HEK293 (cell line): Measurements from ENCODE around the gene DNAJC5.
A peak's percentile ranks its signal among the peaks of the same experiment; 100 is the strongest.

ENCODE experiments used
- CTCF ChIA-PET: fragments of 350-600 bp; formaldehyde crosslinking; extraction: SDS; loops from one replicate; lab custom pipeline; 2021; ENCODE audit warnings: antibody characterized with exemption; lab: Yijun Ruan, JAX
- POLR2A ChIA-PET: fragments of 300-600 bp; formaldehyde crosslinking; extraction: SDS; loops from one replicate; lab custom pipeline; 2020; ENCODE audit warnings: antibody characterized with exemption, inconsistent platforms; lab: Yijun Ruan, JAX
- H3K27ac ChIP-seq: fragments of 200-500 bp; sonication (Bioruptor generic); 2 replicates; pipeline ENCODE4 v1.5.1; 2014; ENCODE audit warnings: low read depth, low read length, control low read depth, inconsistent platforms; ENCODE audit errors: extremely low read depth
- H3K36me3 ChIP-seq, 2 experiments: fragments of 200-500 bp in 1 of 2; sonication (Bioruptor generic) in 1 of 2; 1 replicate in 1 of 2; 2 replicates in 1 of 2; pipeline ENCODE4 v1.5.1; 2014 to 2017; ENCODE audit warnings: inconsistent platforms in 2 of 2, low read length in 2 of 2; ENCODE audit not compliant: control insufficient read depth in 2 of 2, insufficient read depth in 1 of 2
- H3K4me1 ChIP-seq: fragments of 200-500 bp; sonication (Bioruptor generic); 2 replicates; pipeline ENCODE4 v1.5.1; 2014; ENCODE audit warnings: mild to moderate bottlenecking, low read length, inconsistent platforms; ENCODE audit not compliant: control insufficient read depth, insufficient read depth
- H3K4me3 ChIP-seq: 2 replicates; pipeline ENCODE4 v1.5.1; 2011; ENCODE audit warnings: low read depth, mild to moderate bottlenecking, control low read depth, low read length, moderate library complexity
- H3K9me3 ChIP-seq: fragments of 200-500 bp; sonication (Bioruptor generic); 2 replicates; pipeline ENCODE4 v1.5.1; 2014; ENCODE audit warnings: low read depth, low read length, inconsistent platforms; ENCODE audit not compliant: control insufficient read depth, insufficient read depth
- BCL11A ChIP-seq: fragments of 450-650 bp; formaldehyde crosslinking; IDR thresholded peaks from 2 replicates; pipeline ENCODE4 v1.5.1; 2016; ENCODE audit warnings: low read depth, missing biosample characterization, missing genetic modification characterization
- KLF1 ChIP-seq: fragments of 450-650 bp; formaldehyde crosslinking; IDR thresholded peaks from 2 replicates; pipeline ENCODE4 v1.5.1; 2016; ENCODE audit warnings: missing biosample characterization, missing genetic modification characterization
- MZF1 ChIP-seq: fragments of 450-650 bp; formaldehyde crosslinking; IDR thresholded peaks from 2 replicates; pipeline ENCODE4 v1.5.1; 2017; ENCODE audit warnings: missing biosample characterization, missing genetic modification characterization, borderline replicate concordance
- PRDM10 ChIP-seq: fragments of 450-650 bp; formaldehyde crosslinking; IDR thresholded peaks from 2 replicates; pipeline ENCODE4 v1.5.1; 2016; ENCODE audit warnings: missing biosample characterization, missing genetic modification characterization
- SCRT1 ChIP-seq: fragments of 450-650 bp; formaldehyde crosslinking; IDR thresholded peaks from 2 replicates; pipeline ENCODE4 v1.5.1; 2016; ENCODE audit warnings: missing biosample characterization, missing genetic modification characterization, borderline replicate concordance
- SP3 ChIP-seq: fragments of 450-650 bp; formaldehyde crosslinking; IDR thresholded peaks from 2 replicates; pipeline ENCODE4 v1.5.1; 2016; ENCODE audit warnings: missing biosample characterization, missing genetic modification characterization
- SP7 ChIP-seq: fragments of 450-650 bp; formaldehyde crosslinking; IDR thresholded peaks from 2 replicates; pipeline ENCODE4 v1.5.1; 2016; ENCODE audit warnings: missing biosample characterization, missing genetic modification characterization
- ZNF140 ChIP-seq: fragments of 450-650 bp; formaldehyde crosslinking; IDR thresholded peaks from 2 replicates; pipeline ENCODE4 v1.5.1; 2016; ENCODE audit warnings: missing biosample characterization, missing genetic modification characterization
- ZNF324 ChIP-seq: fragments of 450-650 bp; formaldehyde crosslinking; IDR thresholded peaks from 2 replicates; pipeline ENCODE4 v1.5.1; 2016; ENCODE audit warnings: missing biosample characterization, missing genetic modification characterization
- ZNF335 ChIP-seq: fragments of 450-650 bp; formaldehyde crosslinking; conservative IDR thresholded peaks from 2 replicates; pipeline ENCODE4 v1.5.1; 2016; ENCODE audit warnings: missing biosample characterization, missing genetic modification characterization
- ZNF366 ChIP-seq: fragments of 450-650 bp; formaldehyde crosslinking; conservative IDR thresholded peaks from 2 replicates; pipeline ENCODE4 v1.5.1; 2016; ENCODE audit warnings: missing biosample characterization, missing genetic modification characterization
- ZNF404 ChIP-seq: fragments of 450-650 bp; formaldehyde crosslinking; IDR thresholded peaks from 2 replicates; pipeline ENCODE4 v1.5.1; 2017; ENCODE audit warnings: missing biosample characterization, missing genetic modification characterization
- ZNF416 ChIP-seq: fragments of 450-650 bp; formaldehyde crosslinking; IDR thresholded peaks from 2 replicates; pipeline ENCODE4 v1.5.1; 2016; ENCODE audit warnings: missing biosample characterization, missing genetic modification characterization
- ZNF473 ChIP-seq: fragments of 450-650 bp; formaldehyde crosslinking; IDR thresholded peaks from 2 replicates; pipeline ENCODE4 v1.5.1; 2017; ENCODE audit warnings: missing biosample characterization, missing genetic modification characterization
- ZNF521 ChIP-seq: fragments of 450-650 bp; formaldehyde crosslinking; IDR thresholded peaks from 2 replicates; pipeline ENCODE4 v1.5.1; 2017; ENCODE audit warnings: missing biosample characterization, mild to moderate bottlenecking, missing genetic modification characterization
- ZNF600 ChIP-seq: fragments of 450-650 bp; formaldehyde crosslinking; IDR thresholded peaks from 2 replicates; pipeline ENCODE4 v1.5.1; 2016; ENCODE audit warnings: missing biosample characterization, missing genetic modification characterization
- ZNF639 ChIP-seq: fragments of 450-650 bp; formaldehyde crosslinking; IDR thresholded peaks from 2 replicates; pipeline ENCODE4 v1.5.1; 2016; ENCODE audit warnings: missing biosample characterization, missing genetic modification characterization
- ZNF654 ChIP-seq: fragments of 450-650 bp; formaldehyde crosslinking; IDR thresholded peaks from 2 replicates; pipeline ENCODE4 v1.5.1; 2016; ENCODE audit warnings: low read depth, missing biosample characterization, missing genetic modification characterization
- ZNF660 ChIP-seq: fragments of 450-650 bp; IDR thresholded peaks from 2 replicates; pipeline ENCODE4 v1.5.1; 2018; ENCODE audit warnings: missing biosample characterization, mild to moderate bottlenecking, missing genetic modification characterization
- ZNF692 ChIP-seq: fragments of 450-650 bp; formaldehyde crosslinking; IDR thresholded peaks from 2 replicates; pipeline ENCODE4 v1.5.1; 2016; ENCODE audit warnings: missing biosample characterization, missing genetic modification characterization
- ZNF704 ChIP-seq: fragments of 450-650 bp; formaldehyde crosslinking; IDR thresholded peaks from 2 replicates; pipeline ENCODE4 v1.5.1; 2016; ENCODE audit warnings: missing biosample characterization, missing genetic modification characterization
- ZNF707 ChIP-seq: fragments of 450-650 bp; formaldehyde crosslinking; IDR thresholded peaks from 2 replicates; pipeline ENCODE4 v1.5.1; 2016; ENCODE audit warnings: missing biosample characterization, missing genetic modification characterization
- ZSCAN4 ChIP-seq: fragments of 450-650 bp; formaldehyde crosslinking; IDR thresholded peaks from 2 replicates; pipeline ENCODE4 v1.5.1; 2017; ENCODE audit warnings: missing biosample characterization, missing genetic modification characterization
- ZSCAN5A ChIP-seq: fragments of 450-650 bp; formaldehyde crosslinking; IDR thresholded peaks from 2 replicates; pipeline ENCODE4 v1.5.1; 2016; ENCODE audit warnings: missing biosample characterization, missing genetic modification characterization
- ZXDB ChIP-seq: fragments of 450-650 bp; formaldehyde crosslinking; IDR thresholded peaks from 2 replicates; pipeline ENCODE4 v1.5.1; 2016; ENCODE audit warnings: missing biosample characterization, missing genetic modification characterization

Gene DNAJC5

GRCh38 chr20:63952210-63952535 is 57.2 kb downstream of the DNAJC5 start:
- no peak for TF ChIP-seq ZNF704 (tag by site-specific recombination)
- TF ChIP-seq ZNF473 (tag by site-specific recombination) = no peak
- TF ChIP-seq ZNF692 (tag by site-specific recombination) = no peak
- no peak for TF ChIP-seq ZNF521 (tag by site-specific recombination)
- TF ChIP-seq SCRT1 (tag by site-specific recombination) = no peak
- TF ChIP-seq, all 188 proteins: peak for 0

GRCh38 chr20:63952769-63953168 is 57.8 kb downstream of the DNAJC5 start:
- POLR2A ChIA-PET = no interaction called here
- Histone ChIP-seq H3K27ac (no peak overlapping the region), H3K4me1 (peaks cover 3% of the 10 kb centered on the region; the same call in 1 of the 2 replicates), H3K4me3 (no peak overlapping the region), H3K36me3 (peaks cover 0 to 5% of the 10 kb centered on the region in 2 experiments; a peak in 1 of 3 replicates), H3K9me3 (no peaks in the 10 kb centered on the region)
- CTCF ChIA-PET = interaction anchor here (0.6 to 0.7 kb wide), 2 partner anchors 320 to 416 kb away, joined by 3 to 5 read pairs; no protein-coding TSS in a partner anchor
- no peak for TF ChIP-seq ZNF404 (tag by site-specific recombination)
- TF ChIP-seq ZNF324 (tag by site-specific recombination) = no peak
- no peak for TF ChIP-seq ZNF654 (tag by site-specific recombination)
- TF ChIP-seq ZNF416 (tag by site-specific recombination) = no peak
- TF ChIP-seq SP3 = no peak
- TF ChIP-seq ZNF707 (tag by site-specific recombination) = no peak
- 0 out of 2 replicates have a peak, but pooled peaks have one; percentile 33 for TF ChIP-seq SCRT1 (tag by site-specific recombination)
- TF ChIP-seq ZNF335 (tag by site-specific recombination) = no peak
- TF ChIP-seq ZSCAN4 (tag by site-specific recombination) = no peak
- TF ChIP-seq ZNF366 (tag by site-specific recombination) = no peak
- no peak for TF ChIP-seq MZF1
- TF ChIP-seq ZNF140 (tag by site-specific recombination) = no peak
- no peak for TF ChIP-seq ZNF660 (tag by site-specific recombination)
- TF ChIP-seq ZSCAN5A (tag by site-specific recombination) = no peak
- TF ChIP-seq KLF1 (tag by site-specific recombination) = peak; percentile 86
- no peak for TF ChIP-seq ZXDB
- TF ChIP-seq ZNF639 = no peak
- TF ChIP-seq BCL11A (tag by site-specific recombination) = no peak
- no peak for TF ChIP-seq ZNF600 (tag by site-specific recombination)
- TF ChIP-seq PRDM10 (tag by site-specific recombination) = no peak
- no peak for TF ChIP-seq ZNF521 (tag by site-specific recombination)
- no peak for TF ChIP-seq SP7 (tag by site-specific recombination)

More at GRCh38 chr20:63952210-63952535, 57.2 kb downstream of the DNAJC5 start:
- Histone ChIP-seq H3K27ac (no peak overlapping the region), H3K36me3 (peaks cover 0 to 5% of the 10 kb centered on the region in 2 experiments; a peak in 1 of 3 replicates), H3K9me3 (no peaks in the 10 kb centered on the region), H3K4me3 (no peak overlapping the region), H3K4me1 (peaks cover 3% of the 10 kb centered on the region; the same call in 1 of the 2 replicates)
- ChIA-PET POLR2A (no interaction called here), CTCF (interaction anchor here (0.7 to 1.4 kb wide), 2 partner anchors 177 to 320 kb away, joined by 3 to 5 read pairs; no protein-coding TSS in a partner anchor)
